GM23338 (cell line): ENCODE results near the gene AFF3. TPM values are rescaled to one million over a fixed set of nuclear protein-coding genes. Genes with fewer than 3 reads are reported as not detected.

Experiments used
- ATAC-seq: fragments of 200-7000 bp; cut with Tn5 transposase; 3 replicates; pipeline ENCODE4 v1.9.1; 2020
- DNase-seq: peaks from one replicate; pipeline ENCODE4 v3.0.0-alpha.2; 2015; ENCODE audit warnings: low spot score
- H2AFZ ChIP-seq: fragments of 200-600 bp; sonication (generic); 2 replicates; pipeline ENCODE4 v1.8.0; 2016; ENCODE audit warnings: antibody characterized with exemption, mild to moderate bottlenecking, moderate library complexity
- H3F3A ChIP-seq: fragments of 200-600 bp; sonication (generic); replicated peaks from 2 replicates; pipeline ENCODE4 v1.8.0; 2017; ENCODE audit warnings: antibody characterized with exemption, mixed run types, low read depth
- H3K27ac ChIP-seq: fragments of 200-600 bp; sonication (generic); 2 replicates; pipeline ENCODE4 v1.6.1; 2016; ENCODE audit warnings: low read depth
- H3K27me3 ChIP-seq: fragments of 200-600 bp; sonication (generic); 2 replicates; pipeline ENCODE4 v1.8.0; 2016; ENCODE audit warnings: mild to moderate bottlenecking, mixed run types, moderate library complexity; ENCODE audit not compliant: insufficient read depth
- H3K36me3 ChIP-seq: fragments of 200-600 bp; sonication (generic); 2 replicates; pipeline ENCODE4 v1.8.0; 2016; ENCODE audit warnings: mild to moderate bottlenecking; ENCODE audit not compliant: insufficient read depth
- H3K4me1 ChIP-seq: fragments of 200-600 bp; sonication (generic); 2 replicates; pipeline ENCODE4 v1.8.0; 2016; ENCODE audit warnings: mild to moderate bottlenecking, moderate library complexity; ENCODE audit not compliant: insufficient read depth
- H3K4me2 ChIP-seq: fragments of 200-600 bp; sonication (generic); 2 replicates; pipeline ENCODE4 v1.7.1; 2017; ENCODE audit warnings: mixed run types
- H3K4me3 ChIP-seq: fragments of 200-600 bp; sonication (generic); 2 replicates; pipeline ENCODE4 v1.6.1; 2016; ENCODE audit warnings: mixed run types
- H3K79me2 ChIP-seq: fragments of 200-600 bp; sonication (generic); replicated peaks from 2 replicates; pipeline ENCODE4 v1.8.0; 2017; ENCODE audit warnings: mild to moderate bottlenecking; ENCODE audit not compliant: insufficient read depth
- H3K9me2 ChIP-seq: fragments of 200-600 bp; sonication (generic); 2 replicates; pipeline ENCODE4 v1.8.0; 2017; ENCODE audit not compliant: insufficient read depth
- H4K20me1 ChIP-seq: fragments of 200-600 bp; sonication (generic); replicated peaks from 2 replicates; pipeline ENCODE4 v1.8.0; 2017; ENCODE audit warnings: mild to moderate bottlenecking; ENCODE audit not compliant: insufficient read depth
- H3K27ac Mint-ChIP-seq: 2 replicates; pipeline ENCODE4 v1.8.0; 2020; ENCODE audit warnings: inconsistent platforms, mild to moderate bottlenecking, moderate library complexity, mixed read lengths
- H3K27me3 Mint-ChIP-seq: 3 replicates; pipeline ENCODE4 v1.8.0; 2022; ENCODE audit warnings: low read depth, mild to moderate bottlenecking, moderate library complexity, mixed read lengths, inconsistent platforms; ENCODE audit not compliant: insufficient read depth, poor library complexity
- H3K36me3 Mint-ChIP-seq: 3 replicates; pipeline ENCODE4 v1.8.0; 2021; ENCODE audit warnings: low read depth, mild to moderate bottlenecking, inconsistent platforms, moderate library complexity, mixed read lengths
- H3K4me1 Mint-ChIP-seq: 3 replicates; pipeline ENCODE4 v1.8.0; 2020; ENCODE audit warnings: mild to moderate bottlenecking, inconsistent platforms, mixed read lengths
- H3K4me3 Mint-ChIP-seq: 3 replicates; pipeline ENCODE4 v1.8.0; 2021; ENCODE audit warnings: moderate library complexity, mild to moderate bottlenecking, inconsistent platforms, mixed read lengths
- H3K9me3 Mint-ChIP-seq: 3 replicates; pipeline ENCODE4 v1.8.0; 2020; ENCODE audit warnings: moderate library complexity, mild to moderate bottlenecking, inconsistent platforms, mixed read lengths
- CREB1 ChIP-seq: fragments of 250-450 bp; sonication (Bioruptor Pico); IDR thresholded peaks from 2 replicates; pipeline ENCODE4 v1.5.0; 2020; ENCODE audit warnings: low read depth, mild to moderate bottlenecking, moderate library complexity
- EZH2phosphoT487 ChIP-seq: fragments of 200-600 bp; sonication (generic); IDR thresholded peaks from one replicate; pipeline ENCODE4 v1.8.1; 2018; ENCODE audit warnings: antibody characterized with exemption; ENCODE audit not compliant: unreplicated experiment
- JUNB ChIP-seq: IDR thresholded peaks from one replicate; pipeline ENCODE4 v1.6.1; 2016; ENCODE audit warnings: antibody characterized with exemption; ENCODE audit not compliant: unreplicated experiment
- POLR2AphosphoS5 ChIP-seq: IDR thresholded peaks from 2 replicates; pipeline ENCODE4 v1.6.1; 2016; ENCODE audit warnings: antibody characterized with exemption, low read depth
- REST ChIP-seq: IDR thresholded peaks from one replicate; pipeline ENCODE4 v1.6.1; 2018; ENCODE audit warnings: antibody characterized with exemption; ENCODE audit not compliant: unreplicated experiment
- STAT1 ChIP-seq: IDR thresholded peaks from one replicate; pipeline ENCODE4 v1.6.1; 2016; ENCODE audit warnings: antibody characterized with exemption; ENCODE audit not compliant: unreplicated experiment
- ZNF114 ChIP-seq: fragments of 250-450 bp; sonication (Bioruptor Pico); IDR thresholded peaks from 2 replicates; pipeline ENCODE4 v1.5.0; 2020; ENCODE audit warnings: mild to moderate bottlenecking, moderate library complexity
- ZNF331 ChIP-seq: fragments of 250-450 bp; sonication (Bioruptor Pico); IDR thresholded peaks from 2 replicates; pipeline ENCODE4 v1.5.0; 2020; ENCODE audit warnings: low read depth, mild to moderate bottlenecking, moderate library complexity
- polyA plus RNA-seq: library from polyadenylated mRNA; unstranded; fragments of >200 nt; fragmentation: Nextera tagmentation; extraction: Ambion mirVana; gene quantifications from 2 replicates; pipeline ENCODE4 v1.2.1, GENCODE V29; 2016
- total RNA-seq: library from RNA; depleted of rRNA; stranded (reverse); fragments of >200 nt; shearing (Covaris generic); gene quantifications from 2 replicates; pipeline ENCODE4 v1.2.3, GENCODE V29; 2014
- TF ChIP-seq, protein P1 (sequence below): IDR thresholded peaks from 2 replicates; pipeline ENCODE4 v1.6.1; 2016; ENCODE audit warnings: antibody characterized with exemption
- TF ChIP-seq, protein P2 (sequence below), 2 experiments: fragments of 200-600 bp in 1 of 2; sonication (generic) in 1 of 2; conservative IDR thresholded peaks; 2 replicates each; pipeline versions ENCODE4 v1.5.1 to v1.6.1; 2016 to 2017; ENCODE audit warnings: antibody characterized with exemption in 2 of 2, low read depth in 2 of 2, mild to moderate bottlenecking in 2 of 2, moderate library complexity in 1 of 2
- TF ChIP-seq, protein P3 (sequence below): fragments of 250-450 bp; sonication (Bioruptor Pico); IDR thresholded peaks from 2 replicates; pipeline ENCODE4 v1.5.0; 2020; ENCODE audit warnings: mild to moderate bottlenecking, moderate library complexity

The AFF3 gene
- total and polyA plus RNA-seq, 2 experiments from 2014 or later, result 0.73 to 1.4 TPM

- H3K27ac Mint-ChIP-seq, result no peak overlapping the region
- Histone ChIP-seq H4K20me1 (no peaks in the 10 kb centered on the region), H3K4me2 (no peak overlapping the region), H3K4me3 (no peak overlapping the region), H3K27ac (no peak overlapping the region), H3K4me1 (no peaks in the 10 kb centered on the region), H3K9me2 (no peaks in the 10 kb centered on the region), H3K79me2 (no peaks in the 10 kb centered on the region), H2AFZ (no peak overlapping the region), H3K36me3 (no peaks in the 10 kb centered on the region), H3F3A (no peaks in the 10 kb centered on the region), H3K27me3 (no peaks in the 10 kb centered on the region)
- H3K4me1 Mint-ChIP-seq, result peaks cover 8% of the 10 kb centered on the region; the same call in 2 of the 3 replicates
- no peaks in the 10 kb centered on the region for H3K36me3 Mint-ChIP-seq
- DNase-seq, result no peak
- no peak overlapping the region for H3K4me3 Mint-ChIP-seq
- TF ChIP-seq CREB1 (CRISPR knock-in tag), result no peak
- TF ChIP-seq POLR2AphosphoS5, result no peak
- TF ChIP-seq ZNF114 (CRISPR knock-in tag), result no peak
- TF ChIP-seq, protein P1, sequence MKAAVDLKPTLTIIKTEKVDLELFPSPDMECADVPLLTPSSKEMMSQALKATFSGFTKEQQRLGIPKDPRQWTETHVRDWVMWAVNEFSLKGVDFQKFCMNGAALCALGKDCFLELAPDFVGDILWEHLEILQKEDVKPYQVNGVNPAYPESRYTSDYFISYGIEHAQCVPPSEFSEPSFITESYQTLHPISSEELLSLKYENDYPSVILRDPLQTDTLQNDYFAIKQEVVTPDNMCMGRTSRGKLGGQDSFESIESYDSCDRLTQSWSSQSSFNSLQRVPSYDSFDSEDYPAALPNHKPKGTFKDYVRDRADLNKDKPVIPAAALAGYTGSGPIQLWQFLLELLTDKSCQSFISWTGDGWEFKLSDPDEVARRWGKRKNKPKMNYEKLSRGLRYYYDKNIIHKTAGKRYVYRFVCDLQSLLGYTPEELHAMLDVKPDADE, result no peak
- no peak for TF ChIP-seq STAT1
- no peak for TF ChIP-seq EZH2phosphoT487
- TF ChIP-seq JUNB, result no peak
- TF ChIP-seq, protein P2, sequence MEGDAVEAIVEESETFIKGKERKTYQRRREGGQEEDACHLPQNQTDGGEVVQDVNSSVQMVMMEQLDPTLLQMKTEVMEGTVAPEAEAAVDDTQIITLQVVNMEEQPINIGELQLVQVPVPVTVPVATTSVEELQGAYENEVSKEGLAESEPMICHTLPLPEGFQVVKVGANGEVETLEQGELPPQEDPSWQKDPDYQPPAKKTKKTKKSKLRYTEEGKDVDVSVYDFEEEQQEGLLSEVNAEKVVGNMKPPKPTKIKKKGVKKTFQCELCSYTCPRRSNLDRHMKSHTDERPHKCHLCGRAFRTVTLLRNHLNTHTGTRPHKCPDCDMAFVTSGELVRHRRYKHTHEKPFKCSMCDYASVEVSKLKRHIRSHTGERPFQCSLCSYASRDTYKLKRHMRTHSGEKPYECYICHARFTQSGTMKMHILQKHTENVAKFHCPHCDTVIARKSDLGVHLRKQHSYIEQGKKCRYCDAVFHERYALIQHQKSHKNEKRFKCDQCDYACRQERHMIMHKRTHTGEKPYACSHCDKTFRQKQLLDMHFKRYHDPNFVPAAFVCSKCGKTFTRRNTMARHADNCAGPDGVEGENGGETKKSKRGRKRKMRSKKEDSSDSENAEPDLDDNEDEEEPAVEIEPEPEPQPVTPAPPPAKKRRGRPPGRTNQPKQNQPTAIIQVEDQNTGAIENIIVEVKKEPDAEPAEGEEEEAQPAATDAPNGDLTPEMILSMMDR (conservative IDR thresholded peaks at IDR 0.05; ENCODE audit: low read depth in 2 of 2), result no peak
- TF ChIP-seq ZNF331, result no peak
- H3K27me3 Mint-ChIP-seq, result no peaks in the 10 kb centered on the region
- ATAC-seq, result no peak
- H3K9me3 Mint-ChIP-seq, result no peaks in the 10 kb centered on the region
Measured at GRCh38 chr2:100045000-100045399, 97.4 kb downstream of the AFF3 start.

DNA sequence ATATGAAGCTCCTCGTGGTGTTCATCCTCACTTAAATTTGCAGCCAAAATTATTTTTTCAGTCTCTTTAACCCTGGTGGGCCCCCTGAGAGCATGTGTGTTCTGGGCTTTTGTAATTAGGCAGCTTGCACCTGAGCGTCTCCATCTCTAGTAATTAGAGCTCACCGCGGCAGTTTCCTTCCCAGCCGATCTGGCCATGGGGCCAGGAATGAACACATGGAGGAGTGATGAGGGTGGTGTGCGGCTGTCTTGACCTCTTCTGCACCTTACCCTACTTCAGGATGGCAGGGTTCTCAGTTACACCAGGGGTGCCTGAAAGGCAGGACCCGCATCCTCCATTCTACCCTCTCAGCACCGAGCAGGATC lies 98.5 kb downstream of the AFF3 start:
- Mint-ChIP-seq H3K27me3 (no peaks in the 10 kb centered on the region), H3K9me3 (no peaks in the 10 kb centered on the region), H3K36me3 (no peaks in the 10 kb centered on the region), H3K4me3 (no peak overlapping the region), H3K4me1 (peaks cover 8% of the 10 kb centered on the region; the same call in 2 of the 3 replicates), H3K27ac (no peak overlapping the region)
- ATAC-seq (no peak), DNase-seq (no peak)
- H3K4me2 ChIP-seq, result no peak overlapping the region
- H3F3A ChIP-seq, result no peaks in the 10 kb centered on the region
- no peak overlapping the region for H3K27ac ChIP-seq
- no peaks in the 10 kb centered on the region for H3K27me3 ChIP-seq
- H3K79me2 ChIP-seq, result no peaks in the 10 kb centered on the region
- H3K4me1 ChIP-seq, result no peaks in the 10 kb centered on the region
- no peak overlapping the region for H2AFZ ChIP-seq
- no peaks in the 10 kb centered on the region for H3K36me3 ChIP-seq
- H3K9me2 ChIP-seq, result no peaks in the 10 kb centered on the region
- H3K4me3 ChIP-seq, result no peak overlapping the region
- H4K20me1 ChIP-seq, result no peaks in the 10 kb centered on the region
- TF ChIP-seq JUNB (no peak), REST (no peak)
- TF ChIP-seq, protein P3, sequence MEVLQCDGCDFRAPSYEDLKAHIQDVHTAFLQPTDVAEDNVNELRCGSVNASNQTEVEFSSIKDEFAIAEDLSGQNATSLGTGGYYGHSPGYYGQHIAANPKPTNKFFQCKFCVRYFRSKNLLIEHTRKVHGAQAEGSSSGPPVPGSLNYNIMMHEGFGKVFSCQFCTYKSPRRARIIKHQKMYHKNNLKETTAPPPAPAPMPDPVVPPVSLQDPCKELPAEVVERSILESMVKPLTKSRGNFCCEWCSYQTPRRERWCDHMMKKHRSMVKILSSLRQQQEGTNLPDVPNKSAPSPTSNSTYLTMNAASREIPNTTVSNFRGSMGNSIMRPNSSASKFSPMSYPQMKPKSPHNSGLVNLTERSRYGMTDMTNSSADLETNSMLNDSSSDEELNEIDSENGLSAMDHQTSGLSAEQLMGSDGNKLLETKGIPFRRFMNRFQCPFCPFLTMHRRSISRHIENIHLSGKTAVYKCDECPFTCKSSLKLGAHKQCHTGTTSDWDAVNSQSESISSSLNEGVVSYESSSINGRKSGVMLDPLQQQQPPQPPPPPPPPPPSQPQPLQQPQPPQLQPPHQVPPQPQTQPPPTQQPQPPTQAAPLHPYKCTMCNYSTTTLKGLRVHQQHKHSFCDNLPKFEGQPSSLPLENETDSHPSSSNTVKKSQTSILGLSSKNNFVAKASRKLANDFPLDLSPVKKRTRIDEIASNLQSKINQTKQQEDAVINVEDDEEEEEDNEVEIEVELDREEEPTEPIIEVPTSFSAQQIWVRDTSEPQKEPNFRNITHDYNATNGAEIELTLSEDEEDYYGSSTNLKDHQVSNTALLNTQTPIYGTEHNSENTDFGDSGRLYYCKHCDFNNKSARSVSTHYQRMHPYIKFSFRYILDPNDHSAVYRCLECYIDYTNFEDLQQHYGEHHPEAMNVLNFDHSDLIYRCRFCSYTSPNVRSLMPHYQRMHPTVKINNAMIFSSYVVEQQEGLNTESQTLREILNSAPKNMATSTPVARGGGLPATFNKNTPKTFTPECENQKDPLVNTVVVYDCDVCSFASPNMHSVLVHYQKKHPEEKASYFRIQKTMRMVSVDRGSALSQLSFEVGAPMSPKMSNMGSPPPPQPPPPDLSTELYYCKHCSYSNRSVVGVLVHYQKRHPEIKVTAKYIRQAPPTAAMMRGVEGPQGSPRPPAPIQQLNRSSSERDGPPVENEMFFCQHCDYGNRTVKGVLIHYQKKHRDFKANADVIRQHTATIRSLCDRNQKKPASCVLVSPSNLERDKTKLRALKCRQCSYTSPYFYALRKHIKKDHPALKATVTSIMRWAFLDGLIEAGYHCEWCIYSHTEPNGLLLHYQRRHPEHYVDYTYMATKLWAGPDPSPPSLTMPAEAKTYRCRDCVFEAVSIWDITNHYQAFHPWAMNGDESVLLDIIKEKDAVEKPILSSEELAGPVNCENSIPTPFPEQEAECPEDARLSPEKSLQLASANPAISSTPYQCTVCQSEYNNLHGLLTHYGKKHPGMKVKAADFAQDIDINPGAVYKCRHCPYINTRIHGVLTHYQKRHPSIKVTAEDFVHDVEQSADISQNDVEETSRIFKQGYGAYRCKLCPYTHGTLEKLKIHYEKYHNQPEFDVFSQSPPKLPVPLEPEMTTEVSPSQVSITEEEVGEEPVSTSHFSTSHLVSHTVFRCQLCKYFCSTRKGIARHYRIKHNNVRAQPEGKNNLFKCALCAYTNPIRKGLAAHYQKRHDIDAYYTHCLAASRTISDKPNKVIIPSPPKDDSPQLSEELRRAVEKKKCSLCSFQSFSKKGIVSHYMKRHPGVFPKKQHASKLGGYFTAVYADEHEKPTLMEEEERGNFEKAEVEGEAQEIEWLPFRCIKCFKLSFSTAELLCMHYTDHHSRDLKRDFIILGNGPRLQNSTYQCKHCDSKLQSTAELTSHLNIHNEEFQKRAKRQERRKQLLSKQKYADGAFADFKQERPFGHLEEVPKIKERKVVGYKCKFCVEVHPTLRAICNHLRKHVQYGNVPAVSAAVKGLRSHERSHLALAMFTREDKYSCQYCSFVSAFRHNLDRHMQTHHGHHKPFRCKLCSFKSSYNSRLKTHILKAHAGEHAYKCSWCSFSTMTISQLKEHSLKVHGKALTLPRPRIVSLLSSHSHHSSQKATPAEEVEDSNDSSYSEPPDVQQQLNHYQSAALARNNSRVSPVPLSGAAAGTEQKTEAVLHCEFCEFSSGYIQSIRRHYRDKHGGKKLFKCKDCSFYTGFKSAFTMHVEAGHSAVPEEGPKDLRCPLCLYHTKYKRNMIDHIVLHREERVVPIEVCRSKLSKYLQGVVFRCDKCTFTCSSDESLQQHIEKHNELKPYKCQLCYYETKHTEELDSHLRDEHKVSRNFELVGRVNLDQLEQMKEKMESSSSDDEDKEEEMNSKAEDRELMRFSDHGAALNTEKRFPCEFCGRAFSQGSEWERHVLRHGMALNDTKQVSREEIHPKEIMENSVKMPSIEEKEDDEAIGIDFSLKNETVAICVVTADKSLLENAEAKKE (CRISPR knock-in tag), result no peak
